SK-N-SH (cell line): ENCODE results near the gene GPR32. TPM values are rescaled to one million over a fixed set of nuclear protein-coding genes. Genes with fewer than 3 reads are reported as not detected.
"Not testable (repeated sequence)": the region's sequence is repeated elsewhere in the genome, so short reads cannot be mapped to it uniquely, and the experiment has no call there.

ENCODE experiments used
- CTCF ChIA-PET: fragments of 300-600, 350-600 bp; formaldehyde crosslinking; extraction: SDS; loops from one replicate; lab custom pipeline; 2021; lab: Yijun Ruan, JAX
- POLR2A ChIA-PET: fragments of 350-600 bp; sonication (Branson Sonifier 250); formaldehyde crosslinking; extraction: SDS; loops from one replicate; lab custom pipeline; 2020; ENCODE audit warnings: antibody characterized with exemption, inconsistent platforms; lab: Yijun Ruan, JAX
- DNase-seq: peaks from one replicate; pipeline ENCODE4 v3.0.0; 2012
- H2AFZ ChIP-seq: fragments of 200-600 bp; sonication (generic); 2 replicates; pipeline ENCODE4 v1.8.1; 2016; ENCODE audit warnings: antibody characterized with exemption, mild to moderate bottlenecking, low read depth
- H3F3A ChIP-seq: fragments of 200-600 bp; sonication (generic); replicated peaks from 2 replicates; pipeline ENCODE3; 2016; ENCODE audit warnings: antibody characterized with exemption, mild to moderate bottlenecking; ENCODE audit not compliant: insufficient read depth
- H3K27ac ChIP-seq, 2 experiments: fragments of 200-500 bp in 1 of 2; fragments of 200-600 bp in 1 of 2; sonication (Bioruptor generic) in 1 of 2; sonication (generic), shearing (Covaris generic) in 1 of 2; 2 replicates each; pipeline versions ENCODE4 v1.5.1 to v1.6.1; 2014 to 2016; ENCODE audit warnings: low read depth in 2 of 2, inconsistent platforms in 1 of 2, low read length in 1 of 2, mild to moderate bottlenecking in 1 of 2, mixed read lengths in 1 of 2
- H3K27me3 ChIP-seq: fragments of 200-600 bp; sonication (generic), shearing (Covaris generic); 2 replicates; pipeline ENCODE4 v1.6.1; 2016; ENCODE audit warnings: mixed run types; ENCODE audit not compliant: insufficient read depth
- H3K36me3 ChIP-seq, 2 experiments: fragments of 200-500 bp in 1 of 2; fragments of 200-600 bp in 1 of 2; sonication (Bioruptor generic) in 1 of 2; sonication (generic) in 1 of 2; replicated peaks in 1 of 2; 2 replicates each; pipeline versions ENCODE3 to v1.5.1; 2014 to 2016; ENCODE audit warnings: low read length in 1 of 2, mild to moderate bottlenecking in 1 of 2; ENCODE audit not compliant: insufficient read depth in 2 of 2, control insufficient read depth in 1 of 2
- H3K4me1 ChIP-seq, 2 experiments: fragments of 200-500 bp in 1 of 2; fragments of 200-600 bp in 1 of 2; sonication (Bioruptor generic) in 1 of 2; sonication (generic), shearing (Covaris generic) in 1 of 2; 2 replicates each; pipeline versions ENCODE4 v1.5.1 to v1.6.1; 2014 to 2016; ENCODE audit warnings: low read depth in 1 of 2, low read length in 1 of 2, mixed run types in 1 of 2; ENCODE audit not compliant: insufficient read depth in 2 of 2, control insufficient read depth in 1 of 2
- H3K4me2 ChIP-seq: fragments of 200-600 bp; sonication (generic), shearing (Covaris generic); 2 replicates; pipeline ENCODE4 v1.6.1; 2017; ENCODE audit warnings: mixed run types
- H3K4me3 ChIP-seq, 2 experiments: fragments of 200-500 bp in 1 of 2; fragments of 200-600 bp in 1 of 2; sonication (Bioruptor generic) in 1 of 2; sonication (generic), shearing (Covaris generic) in 1 of 2; 2 replicates each; pipeline versions ENCODE4 v1.5.1 to v1.8.1; 2014 to 2016; ENCODE audit warnings: low read depth in 2 of 2, inconsistent platforms in 1 of 2, low read length in 1 of 2, mild to moderate bottlenecking in 1 of 2, mixed read lengths in 1 of 2, moderate library complexity in 1 of 2
- H3K79me2 ChIP-seq: fragments of 200-600 bp; sonication (generic); 2 replicates; pipeline ENCODE4 v1.8.1; 2017; ENCODE audit warnings: mild to moderate bottlenecking; ENCODE audit not compliant: insufficient read depth
- H3K9ac ChIP-seq: fragments of 200-600 bp; sonication (generic); 2 replicates; pipeline ENCODE4 v1.6.1; 2017; ENCODE audit warnings: mixed run types
- H3K9me2 ChIP-seq: fragments of 200-600 bp; sonication (generic); 2 replicates; pipeline ENCODE4 v1.6.1; 2017; ENCODE audit warnings: mixed run types
- H3K9me3 ChIP-seq: fragments of 200-600 bp; sonication (generic); 2 replicates; pipeline ENCODE4 v1.6.1; 2017; ENCODE audit warnings: mixed run types, mild to moderate bottlenecking, moderate library complexity
- H4K20me1 ChIP-seq: fragments of 200-600 bp; sonication (generic); 2 replicates; pipeline ENCODE4 v1.6.1; 2017; ENCODE audit warnings: mild to moderate bottlenecking, mixed run types; ENCODE audit not compliant: insufficient read depth
- WGBS: methylation state at CpG from one replicate; pipeline ENCODE4 v1.1.6; 2017; ENCODE audit warnings: low lambda C conversion rate; 5-methylcytosine and 5-hydroxymethylcytosine counted together
- polyA plus RNA-seq, 3 experiments: library from polyadenylated mRNA; depleted of rRNA; stranded (reverse); fragments of >200 nt; gene quantifications; 2 replicates each; pipeline ENCODE4 v1.2.3, GENCODE V29; 2012
- TF ChIP-seq, protein P1 (sequence below): IDR thresholded peaks from 2 replicates; pipeline ENCODE4 v1.6.1; 2012; ENCODE audit warnings: mild to moderate bottlenecking, low read depth, low read length, moderate library complexity
- TF ChIP-seq, protein P2 (sequence below): IDR thresholded peaks from 2 replicates; pipeline ENCODE4 v1.4.0; 2012; ENCODE audit warnings: low read depth, borderline replicate concordance

Gene GPR32
- polyA plus RNA-seq, 1 of the 3 experiments (the other 2 are of a cell fraction) = not detected

DNA sequence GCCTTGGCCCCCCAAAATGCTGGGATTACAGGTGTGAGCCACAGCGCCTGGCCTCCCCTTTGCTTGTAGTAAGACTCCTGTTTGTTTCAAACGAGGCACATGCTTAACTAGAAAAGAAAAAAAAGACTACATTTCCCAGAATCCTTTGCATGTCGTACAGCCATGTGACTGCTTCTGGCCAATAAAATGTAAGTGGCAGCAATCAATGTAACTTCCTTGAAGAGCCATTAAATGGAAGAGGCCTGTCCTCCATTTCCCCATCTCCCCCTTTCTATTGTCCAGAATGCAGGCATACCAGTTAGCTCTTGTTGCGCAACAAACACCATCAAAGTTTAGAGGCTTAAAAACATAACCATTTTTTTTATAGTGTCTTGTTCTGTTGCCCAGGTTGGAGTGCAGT, 10.4 kb upstream of the GPR32 start:
- CTCF ChIA-PET = interaction anchor here (0.7 kb wide), 1 partner anchor 55 kb away, joined by 3 read pairs; no protein-coding TSS in a partner anchor
- WGBS = 38% methylated on average over 4 of the region's 4 CpGs
- H2AFZ ChIP-seq = peak overlapping the region; percentile 75; the same call in 1 of the 2 replicates
- no peak for DNase-seq
- POLR2A ChIA-PET = no interaction called here
- H3K27me3 ChIP-seq = no peaks in the 10 kb centered on the region; the same call in 1 of the 2 replicates
- H3K36me3 ChIP-seq = no peaks in the 10 kb centered on the region
- no peaks in the 10 kb centered on the region for H4K20me1 ChIP-seq
- TF ChIP-seq, protein P1, sequence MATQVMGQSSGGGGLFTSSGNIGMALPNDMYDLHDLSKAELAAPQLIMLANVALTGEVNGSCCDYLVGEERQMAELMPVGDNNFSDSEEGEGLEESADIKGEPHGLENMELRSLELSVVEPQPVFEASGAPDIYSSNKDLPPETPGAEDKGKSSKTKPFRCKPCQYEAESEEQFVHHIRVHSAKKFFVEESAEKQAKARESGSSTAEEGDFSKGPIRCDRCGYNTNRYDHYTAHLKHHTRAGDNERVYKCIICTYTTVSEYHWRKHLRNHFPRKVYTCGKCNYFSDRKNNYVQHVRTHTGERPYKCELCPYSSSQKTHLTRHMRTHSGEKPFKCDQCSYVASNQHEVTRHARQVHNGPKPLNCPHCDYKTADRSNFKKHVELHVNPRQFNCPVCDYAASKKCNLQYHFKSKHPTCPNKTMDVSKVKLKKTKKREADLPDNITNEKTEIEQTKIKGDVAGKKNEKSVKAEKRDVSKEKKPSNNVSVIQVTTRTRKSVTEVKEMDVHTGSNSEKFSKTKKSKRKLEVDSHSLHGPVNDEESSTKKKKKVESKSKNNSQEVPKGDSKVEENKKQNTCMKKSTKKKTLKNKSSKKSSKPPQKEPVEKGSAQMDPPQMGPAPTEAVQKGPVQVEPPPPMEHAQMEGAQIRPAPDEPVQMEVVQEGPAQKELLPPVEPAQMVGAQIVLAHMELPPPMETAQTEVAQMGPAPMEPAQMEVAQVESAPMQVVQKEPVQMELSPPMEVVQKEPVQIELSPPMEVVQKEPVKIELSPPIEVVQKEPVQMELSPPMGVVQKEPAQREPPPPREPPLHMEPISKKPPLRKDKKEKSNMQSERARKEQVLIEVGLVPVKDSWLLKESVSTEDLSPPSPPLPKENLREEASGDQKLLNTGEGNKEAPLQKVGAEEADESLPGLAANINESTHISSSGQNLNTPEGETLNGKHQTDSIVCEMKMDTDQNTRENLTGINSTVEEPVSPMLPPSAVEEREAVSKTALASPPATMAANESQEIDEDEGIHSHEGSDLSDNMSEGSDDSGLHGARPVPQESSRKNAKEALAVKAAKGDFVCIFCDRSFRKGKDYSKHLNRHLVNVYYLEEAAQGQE = no peak
- TF ChIP-seq, protein P2, sequence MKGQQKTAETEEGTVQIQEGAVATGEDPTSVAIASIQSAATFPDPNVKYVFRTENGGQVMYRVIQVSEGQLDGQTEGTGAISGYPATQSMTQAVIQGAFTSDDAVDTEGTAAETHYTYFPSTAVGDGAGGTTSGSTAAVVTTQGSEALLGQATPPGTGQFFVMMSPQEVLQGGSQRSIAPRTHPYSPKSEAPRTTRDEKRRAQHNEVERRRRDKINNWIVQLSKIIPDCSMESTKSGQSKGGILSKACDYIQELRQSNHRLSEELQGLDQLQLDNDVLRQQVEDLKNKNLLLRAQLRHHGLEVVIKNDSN = peak; percentile 91
- H3K4me3 ChIP-seq = no peak overlapping the region
- H3F3A ChIP-seq = no peaks in the 10 kb centered on the region
- no peaks in the 10 kb centered on the region for H3K9me3 ChIP-seq
- no peaks in the 10 kb centered on the region for H3K9me2 ChIP-seq
- H3K9ac ChIP-seq = no peak overlapping the region
- no peaks in the 10 kb centered on the region for H3K79me2 ChIP-seq
- no peaks in the 10 kb centered on the region for H3K4me1 ChIP-seq
- H3K4me2 ChIP-seq = no peak overlapping the region
- H3K27ac ChIP-seq = no peak overlapping the region

DNA sequence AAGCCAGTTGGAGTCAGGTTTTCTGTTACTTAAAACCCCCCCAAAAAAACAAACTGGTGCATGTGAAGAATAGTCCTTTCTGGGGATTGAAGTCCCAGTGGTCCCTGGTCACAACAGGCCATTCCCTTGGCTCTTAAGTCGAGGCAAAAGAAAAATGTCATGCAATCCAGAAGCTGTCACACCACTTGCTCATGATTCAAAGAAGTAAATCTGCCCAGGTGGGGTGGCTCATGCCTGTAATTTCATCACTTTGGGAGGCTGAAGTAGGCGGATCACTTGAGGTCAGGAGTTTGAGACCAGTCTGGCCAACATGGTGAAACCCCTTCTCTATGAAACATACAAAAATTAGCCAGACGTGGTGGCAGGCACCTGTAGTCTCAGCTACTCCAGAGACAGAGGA, 8.8 kb upstream of the GPR32 start:
- H3F3A ChIP-seq = not testable (repeated sequence)
- CTCF ChIA-PET = interaction anchor here (1.6 kb wide), 1 partner anchor 92 kb away, joined by 4 read pairs; no protein-coding TSS in a partner anchor

GRCh38 chr19:50763521-50763920, 6.7 kb upstream of the GPR32 start:
- 59% methylated on average over 13 of the region's 13 CpGs for WGBS
- H4K20me1 ChIP-seq, H3K9me2 ChIP-seq, H3K9me3 ChIP-seq, H3K27me3 ChIP-seq, H3K36me3 ChIP-seq, DNase-seq, H2AFZ ChIP-seq, H3K9ac ChIP-seq, POLR2A ChIA-PET, H3K4me2 ChIP-seq, H3K79me2 ChIP-seq, H3K27ac ChIP-seq, H3K4me1 ChIP-seq, H3F3A ChIP-seq, H3K4me3 ChIP-seq: not testable (repeated sequence)
- CTCF ChIA-PET = interaction anchor here (1.2 to 2.4 kb wide), 2 partner anchors 19 to 39 kb away, joined by 3 to 8 read pairs; no protein-coding TSS in a partner anchor

More for the DNA sequence above, 8.8 kb upstream of the GPR32 start:
- H4K20me1 ChIP-seq, POLR2A ChIA-PET, H3K4me1 ChIP-seq, H3K4me3 ChIP-seq, H3K27ac ChIP-seq, DNase-seq, H3K4me2 ChIP-seq, H3K9me2 ChIP-seq, H2AFZ ChIP-seq, H3K36me3 ChIP-seq, H3K9me3 ChIP-seq, H3K79me2 ChIP-seq, H3K9ac ChIP-seq, H3K27me3 ChIP-seq: not testable (repeated sequence)
- WGBS = 43% methylated on average over 3 of the region's 3 CpGs
